ENCODE data around the gene ZBTB45. TPM values are rescaled to one million over a fixed set of nuclear protein-coding genes. Genes with fewer than 3 reads are reported as not detected.

The ZBTB45 gene
- total and polyA plus RNA-seq, 2 donors (not counting 3 experiments of a cell fraction or from before 2014, with no cell fraction given) = 17.8 to 21.8 TPM

DNA sequence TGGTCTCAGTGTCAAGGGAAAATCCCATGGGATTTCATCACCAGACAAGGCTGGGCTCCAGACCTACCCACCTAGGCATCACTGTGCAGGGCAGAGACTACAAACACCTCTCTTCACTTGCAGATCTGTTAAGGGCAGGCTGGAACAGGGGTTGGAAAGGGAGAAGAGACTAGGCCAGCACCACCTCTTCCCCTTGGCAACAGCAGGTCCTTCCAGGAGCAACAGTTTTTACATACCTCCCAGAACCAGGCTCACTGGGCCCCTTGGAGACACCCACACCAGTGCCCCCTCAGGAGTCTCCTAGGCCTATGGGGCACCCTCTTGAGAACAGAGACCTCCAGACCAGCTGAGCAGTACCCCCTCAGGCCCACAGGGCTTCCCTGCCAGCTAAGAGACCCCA lies 41.3 kb upstream of the ZBTB45 start:
- peaks cover 34% of the 10 kb centered on the region for H3K4me1 ChIP-seq (ENCODE audit: control insufficient read depth, extremely low read depth, insufficient read depth, low read length)
- no peaks in the 10 kb centered on the region for H3K9me3 ChIP-seq (replicated peaks; ENCODE audit: control insufficient read depth, insufficient read depth, low read length)
- no peak overlapping the region for H3K27ac ChIP-seq (ENCODE audit: insufficient read depth, low read depth, low read length)
- TF ChIP-seq, protein P1, sequence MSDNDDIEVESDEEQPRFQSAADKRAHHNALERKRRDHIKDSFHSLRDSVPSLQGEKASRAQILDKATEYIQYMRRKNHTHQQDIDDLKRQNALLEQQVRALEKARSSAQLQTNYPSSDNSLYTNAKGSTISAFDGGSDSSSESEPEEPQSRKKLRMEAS (IDR thresholded peaks at IDR 0.05; ENCODE audit: insufficient read depth, insufficient read length) = no peak
- TF ChIP-seq MYC (IDR thresholded peaks at IDR 0.05; ENCODE audit: low read depth, low read length) (no peak), POLR2AphosphoS5 (IDR thresholded peaks at IDR 0.05; ENCODE audit: insufficient read depth, low read depth, low read length) (no peak), FOS (IDR thresholded peaks at IDR 0.05; ENCODE audit: borderline replicate concordance, insufficient read depth, low read length) (no peak), GATA2 (IDR thresholded peaks at IDR 0.05; ENCODE audit: insufficient read depth, insufficient read length, low read depth, low read length) (no peak), EZH2 (IDR thresholded peaks at IDR 0.05; ENCODE audit: borderline replicate concordance, low read depth, low read length, severe bottlenecking) (no peak), JUN (IDR thresholded peaks at IDR 0.05; ENCODE audit: borderline replicate concordance, insufficient read depth, insufficient read length, low read depth) (no peak), POLR2A (IDR thresholded peaks at IDR 0.05; ENCODE audit: low read depth, low read length) (no peak)
- TF ChIP-seq, protein P2, sequence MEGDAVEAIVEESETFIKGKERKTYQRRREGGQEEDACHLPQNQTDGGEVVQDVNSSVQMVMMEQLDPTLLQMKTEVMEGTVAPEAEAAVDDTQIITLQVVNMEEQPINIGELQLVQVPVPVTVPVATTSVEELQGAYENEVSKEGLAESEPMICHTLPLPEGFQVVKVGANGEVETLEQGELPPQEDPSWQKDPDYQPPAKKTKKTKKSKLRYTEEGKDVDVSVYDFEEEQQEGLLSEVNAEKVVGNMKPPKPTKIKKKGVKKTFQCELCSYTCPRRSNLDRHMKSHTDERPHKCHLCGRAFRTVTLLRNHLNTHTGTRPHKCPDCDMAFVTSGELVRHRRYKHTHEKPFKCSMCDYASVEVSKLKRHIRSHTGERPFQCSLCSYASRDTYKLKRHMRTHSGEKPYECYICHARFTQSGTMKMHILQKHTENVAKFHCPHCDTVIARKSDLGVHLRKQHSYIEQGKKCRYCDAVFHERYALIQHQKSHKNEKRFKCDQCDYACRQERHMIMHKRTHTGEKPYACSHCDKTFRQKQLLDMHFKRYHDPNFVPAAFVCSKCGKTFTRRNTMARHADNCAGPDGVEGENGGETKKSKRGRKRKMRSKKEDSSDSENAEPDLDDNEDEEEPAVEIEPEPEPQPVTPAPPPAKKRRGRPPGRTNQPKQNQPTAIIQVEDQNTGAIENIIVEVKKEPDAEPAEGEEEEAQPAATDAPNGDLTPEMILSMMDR (IDR thresholded peaks at IDR 0.05; ENCODE audit: extremely low read depth in 1 of 2, insufficient read depth in 1 of 2, low read depth in 1 of 2, low read length in 2 of 2) = no peak
- BruUV-seq (replicated peaks) = no TSS peak
- POLR2A ChIA-PET = interaction anchor here (1.1 kb wide), 1 partner anchor 17 kb away, joined by 3 read pairs; the partner anchor contains the start of gene TRIM28
- no peak overlapping the region for H3K4me2 ChIP-seq (ENCODE audit: insufficient read depth, low read length)
- no peak overlapping the region for H3K9ac ChIP-seq (replicated peaks; ENCODE audit: extremely low read depth, insufficient read depth, low read length)
- no peaks in the 10 kb centered on the region for H4K20me1 ChIP-seq (replicated peaks; ENCODE audit: control insufficient read depth, extremely low read depth, insufficient read depth, low read length)
- intact Hi-C loops (cut with micrococcal nuclease) = no loop called here
- H3K79me2 ChIP-seq (ENCODE audit: control insufficient read depth, insufficient read depth, low read length) = peaks cover 22% of the 10 kb centered on the region
- no peak overlapping the region for H2AFZ ChIP-seq (ENCODE audit: low read depth, low read length)
- no peak for FAIRE-seq
- CTCF ChIA-PET = interaction anchor here (1.5 to 2.2 kb wide), 2 partner anchors 41 to 47 kb away, joined by 7 to 13 read pairs; partner anchors contain the start of gene ZBTB45
- no peak for DNase-seq (ENCODE audit: low read depth, low spot score)
- no peak overlapping the region for H3K4me3 ChIP-seq (replicated peaks in 1 of 3; ENCODE audit: insufficient read depth in 1 of 3, low read depth in 1 of 3, low read length in 3 of 3)
- H3K9me1 ChIP-seq (replicated peaks; ENCODE audit: control insufficient read depth, extremely low read depth, insufficient read depth, low read length) = no peaks in the 10 kb centered on the region
- H3K36me3 ChIP-seq (ENCODE audit: control insufficient read depth in 2 of 2, extremely low read depth in 1 of 2, insufficient read depth in 2 of 2, low read length in 2 of 2) = peaks cover 5 to 10% of the 10 kb centered on the region in 2 experiments
- dilution Hi-C loops (cut with MboI; ENCODE audit: extremely low pct_ligation_motif_present, low sequenced_read_pairs) = no loop called here
- H3K27me3 ChIP-seq (ENCODE audit: control insufficient read depth in 2 of 2, insufficient read depth in 2 of 2, low read length in 2 of 2) = peaks cover 11 to 22% of the 10 kb centered on the region in 2 experiments
